H9 (cell line): ENCODE data around the gene KRTAP12-4. TPM values are rescaled to one million over a fixed set of nuclear protein-coding genes. Genes with fewer than 3 reads are reported as not detected.
"Not testable (repeated sequence)": the region's sequence is repeated elsewhere in the genome, so short reads cannot be mapped to it uniquely, and the experiment has no call there.

Source experiments
- DNase-seq: peaks from one replicate; pipeline ENCODE4 v3.0.0-alpha.2; 2017
- H2AFZ ChIP-seq: one replicate; pipeline ENCODE4 v1.6.1; 2013; ENCODE audit warnings: mild to moderate bottlenecking, low read length, control low read depth, moderate library complexity
- H2AK5ac ChIP-seq: 2 replicates; pipeline ENCODE4 v1.6.1; 2013; ENCODE audit warnings: low read length, control low read depth, mixed read lengths; ENCODE audit not compliant: insufficient read length
- H2BK120ac ChIP-seq: one replicate; pipeline ENCODE4 v1.6.1; 2013; ENCODE audit warnings: low read depth, mild to moderate bottlenecking, low read length, control low read depth, inconsistent platforms; ENCODE audit not compliant: poor library complexity, severe bottlenecking
- H2BK12ac ChIP-seq: 2 replicates; pipeline ENCODE4 v1.6.1; 2013; ENCODE audit warnings: low read length, control low read depth, mixed read lengths, low read depth; ENCODE audit not compliant: insufficient read length
- H2BK15ac ChIP-seq: 2 replicates; pipeline ENCODE4 v1.6.1; 2013; ENCODE audit warnings: low read depth, low read length, control low read depth
- H2BK20ac ChIP-seq: one replicate; pipeline ENCODE4 v1.6.1; 2013; ENCODE audit warnings: low read depth, mild to moderate bottlenecking, low read length, control low read depth, inconsistent platforms; ENCODE audit not compliant: poor library complexity, severe bottlenecking
- H2BK5ac ChIP-seq: 2 replicates; pipeline ENCODE4 v1.6.1; 2013; ENCODE audit warnings: low read length, control low read depth, mixed read lengths; ENCODE audit not compliant: insufficient read length
- H3K14ac ChIP-seq: 2 replicates; pipeline ENCODE4 v1.6.1; 2013; ENCODE audit warnings: low read length, control low read depth; ENCODE audit not compliant: insufficient read depth
- H3K18ac ChIP-seq: 2 replicates; pipeline ENCODE4 v1.6.1; 2013; ENCODE audit warnings: low read depth, mild to moderate bottlenecking, mixed read lengths, low read length, control low read depth; ENCODE audit not compliant: insufficient read length
- H3K23ac ChIP-seq: 2 replicates; pipeline ENCODE4 v1.6.1; 2013; ENCODE audit warnings: low read length, control low read depth, mixed read lengths, low read depth; ENCODE audit not compliant: insufficient read length
- H3K23me2 ChIP-seq: 2 replicates; pipeline ENCODE4 v1.6.1; 2013; ENCODE audit warnings: low read depth, mild to moderate bottlenecking, mixed read lengths, low read length, control low read depth; ENCODE audit not compliant: insufficient read length, poor library complexity, severe bottlenecking
- H3K27ac ChIP-seq: 2 replicates; pipeline ENCODE4 v1.5.1; 2013; ENCODE audit warnings: low read length, control low read depth, mixed read lengths, low read depth; ENCODE audit not compliant: insufficient read length
- H3K27me3 ChIP-seq: 2 replicates; pipeline ENCODE4 v1.6.1; 2013; ENCODE audit warnings: low read length, control low read depth, inconsistent platforms; ENCODE audit not compliant: insufficient read depth
- H3K4ac ChIP-seq: 2 replicates; pipeline ENCODE4 v1.6.1; 2013; ENCODE audit warnings: low read depth, mild to moderate bottlenecking, control low read depth, inconsistent platforms, low read length, moderate library complexity
- H3K4me1 ChIP-seq: 2 replicates; pipeline ENCODE4 v1.6.1; 2013; ENCODE audit warnings: low read length, control low read depth, inconsistent platforms; ENCODE audit not compliant: insufficient read depth
- H3K4me2 ChIP-seq: 2 replicates; pipeline ENCODE4 v1.6.1; 2013; ENCODE audit warnings: low read length, control low read depth, mixed read lengths; ENCODE audit not compliant: insufficient read length, insufficient read depth
- H3K56ac ChIP-seq: 2 replicates; pipeline ENCODE4 v1.6.1; 2013; ENCODE audit warnings: low read depth, mild to moderate bottlenecking, mixed read lengths, low read length, control low read depth; ENCODE audit not compliant: insufficient read length
- H3K79me1 ChIP-seq: 2 replicates; pipeline ENCODE4 v1.6.1; 2013; ENCODE audit warnings: low read depth, mild to moderate bottlenecking, moderate library complexity, low read length, control low read depth, inconsistent platforms; ENCODE audit not compliant: insufficient read depth, poor library complexity, severe bottlenecking
- H3K79me2 ChIP-seq: 2 replicates; pipeline ENCODE4 v1.6.1; 2013; ENCODE audit warnings: low read length, control low read depth, inconsistent platforms; ENCODE audit not compliant: insufficient read depth
- H3K9ac ChIP-seq: 2 replicates; pipeline ENCODE4 v1.6.1; 2013; ENCODE audit warnings: low read length, control low read depth, mixed read lengths; ENCODE audit not compliant: insufficient read length; ENCODE audit errors: extremely low read depth
- H3K9me3 ChIP-seq: one replicate; pipeline ENCODE4 v1.6.1; 2013; ENCODE audit warnings: low read depth, low read length, inconsistent platforms; ENCODE audit not compliant: control insufficient read depth
- H3T11ph ChIP-seq: one replicate; pipeline ENCODE4 v1.6.1; 2013; ENCODE audit warnings: mild to moderate bottlenecking, low read length, control low read depth, inconsistent platforms
- H4K20me1 ChIP-seq: one replicate; pipeline ENCODE4 v1.6.1; 2013; ENCODE audit not compliant: control insufficient read depth, insufficient read length, insufficient read depth
- H4K5ac ChIP-seq: 2 replicates; pipeline ENCODE4 v1.6.1; 2013; ENCODE audit warnings: low read depth, mild to moderate bottlenecking, mixed read lengths, low read length, control low read depth; ENCODE audit not compliant: insufficient read length
- H4K8ac ChIP-seq: replicated peaks from 2 replicates; pipeline ENCODE4 v1.6.1; 2013; ENCODE audit warnings: low read length, control low read depth, mixed read lengths, low read depth; ENCODE audit not compliant: insufficient read length
- H4K91ac ChIP-seq: 2 replicates; pipeline ENCODE4 v1.6.1; 2013; ENCODE audit warnings: low read depth, mild to moderate bottlenecking, moderate library complexity, mixed read lengths, low read length, control low read depth; ENCODE audit not compliant: insufficient read length
- H3K27ac Mint-ChIP-seq, 3 experiments: 2 replicates in 2 of 3; 3 replicates in 1 of 3; pipeline ENCODE4 v1.8.0; 2020 to 2021; ENCODE audit warnings: mixed read lengths in 3 of 3, mild to moderate bottlenecking in 1 of 3, moderate library complexity in 1 of 3
- H3K27me3 Mint-ChIP-seq: 2 replicates; pipeline ENCODE4 v1.8.0; 2021; ENCODE audit warnings: low read depth, mild to moderate bottlenecking, moderate library complexity, mixed read lengths
- H3K36me3 Mint-ChIP-seq, 3 experiments: 2 replicates in 2 of 3; 3 replicates in 1 of 3; pipeline ENCODE4 v1.8.0; 2020 to 2021; ENCODE audit warnings: low read depth in 3 of 3, mixed read lengths in 3 of 3; ENCODE audit not compliant: insufficient read depth in 1 of 3
- H3K4me1 Mint-ChIP-seq, 2 experiments: 2 replicates each; pipeline ENCODE4 v1.8.0; 2020; ENCODE audit warnings: mixed read lengths in 2 of 2
- H3K4me3 Mint-ChIP-seq, 2 experiments: 2 replicates in 1 of 2; 3 replicates in 1 of 2; pipeline ENCODE4 v1.8.0; 2020 to 2021; ENCODE audit warnings: mild to moderate bottlenecking in 2 of 2, mixed read lengths in 2 of 2, moderate library complexity in 1 of 2
- H3K9me3 Mint-ChIP-seq, 2 experiments: 2 replicates in 1 of 2; 3 replicates in 1 of 2; pipeline ENCODE4 v1.8.0; 2020; ENCODE audit warnings: mild to moderate bottlenecking in 2 of 2, mixed read lengths in 2 of 2, moderate library complexity in 1 of 2
- whole genome bisulfite sequencing: extraction: QIAGEN DNeasy Blood & Tissue Kit; methylation state at CpG from one replicate; pipeline ENCODE4 v1.1.7; 2013; ENCODE audit warnings: missing lambda C conversion rate, low lambda C conversion rate, mixed read lengths; ENCODE audit not compliant: insufficient read length; ENCODE audit errors: extremely low coverage; 5-methylcytosine and 5-hydroxymethylcytosine counted together
- total RNA-seq: library from RNA; stranded (reverse); gene quantifications from 2 replicates; pipeline ENCODE4 v1.2.1, GENCODE V29; 2021

KRTAP12-4 gene
- total RNA-seq, 1 experiment from 2014 or later = not detected

- H4K91ac ChIP-seq = not testable (repeated sequence)
- no CpG with 5 or more reads among the region's 12 CpGs for WGBS
These were observed 16.6 kb downstream of the KRTAP12-4 start for GRCh38 chr21:44637851-44638348.

More at GRCh38 chr21:44637851-44638348, 16.6 kb downstream of the KRTAP12-4 start:
- not testable (repeated sequence) for H3K79me2 ChIP-seq, H2BK15ac ChIP-seq, H3K18ac ChIP-seq, H3K9ac ChIP-seq, H3K56ac ChIP-seq, H3K27ac ChIP-seq, H2BK120ac ChIP-seq, H4K8ac ChIP-seq, H2BK12ac ChIP-seq, H2AK5ac ChIP-seq, H3K9me3 Mint-ChIP-seq, H4K20me1 ChIP-seq, H3K4me1 ChIP-seq, H3K4me3 Mint-ChIP-seq, H4K5ac ChIP-seq, H2AFZ ChIP-seq, H3K9me3 ChIP-seq, H3K36me3 Mint-ChIP-seq, H3K23ac ChIP-seq, DNase-seq, H2BK5ac ChIP-seq, H2BK20ac ChIP-seq, H3K4ac ChIP-seq, H3K14ac ChIP-seq, H3K4me2 ChIP-seq, H3K23me2 ChIP-seq, H3K79me1 ChIP-seq, H3T11ph ChIP-seq, H3K27me3 ChIP-seq
- Mint-ChIP-seq H3K4me1 (peaks cover 9 to 11% of the 10 kb centered on the region in 2 experiments), H3K27me3 (peaks cover 10% of the 10 kb centered on the region), H3K27ac (peak overlapping the region in 1 of 3 experiments; percentile 80; a peak in 2 of 7 replicates)
